HFF-Myc (cell line): ENCODE results near the gene MFAP3L.

Experiments used
- DNase-seq: peaks from one replicate; pipeline ENCODE4 v3.0.0-alpha.2; 2011; ENCODE audit warnings: low read depth; ENCODE audit errors: extremely low read depth
- H3K4me3 ChIP-seq: replicated peaks from 2 replicates; pipeline ENCODE4 v1.5.1; 2011; ENCODE audit warnings: low read depth, mild to moderate bottlenecking, control low read depth, low read length
- CTCF ChIP-seq: IDR thresholded peaks from 2 replicates; pipeline ENCODE4 v1.5.1; 2012; ENCODE audit warnings: mild to moderate bottlenecking, low read depth, low read length, control low read depth; ENCODE audit errors: missing control alignments

MFAP3L gene

GRCh38 chr4:169988252-169988651 is 37.9 kb downstream of the MFAP3L start:
- no peak for DNase-seq
- no peak overlapping the region for H3K4me3 ChIP-seq
- TF ChIP-seq CTCF = no peak

- no peak overlapping the region for H3K4me3 ChIP-seq
- no peak for TF ChIP-seq CTCF
- DNase-seq = no peak
Observed at GRCh38 chr4:169987327-169988228, 38.6 kb downstream of the MFAP3L start.

GRCh38 chr4:169986369-169986768 is 39.8 kb downstream of the MFAP3L start:
- no peak overlapping the region for H3K4me3 ChIP-seq
- no peak for TF ChIP-seq CTCF
- no peak for DNase-seq

- no peak for TF ChIP-seq CTCF
- no peak for DNase-seq
- no peak overlapping the region for H3K4me3 ChIP-seq
Observed at GRCh38 chr4:169985881-169986280, 40.3 kb downstream of the MFAP3L start.

- TF ChIP-seq CTCF = no peak
- no peak for DNase-seq
- H3K4me3 ChIP-seq = no peak overlapping the region
Observed at GRCh38 chr4:169984745-169985144, 41.5 kb downstream of the MFAP3L start.

- no peak for DNase-seq
- H3K4me3 ChIP-seq = no peak overlapping the region
- TF ChIP-seq CTCF = no peak
Observed at GRCh38 chr4:169984173-169984572, 42.0 kb downstream of the MFAP3L start.
